Right cardiac atrium (tissue), 5 donors: Measurements from ENCODE around the gene EFS. TPM values are rescaled to one million over a fixed set of nuclear protein-coding genes. Genes with fewer than 3 reads are reported as not detected.
"Not testable (repeated sequence)": the region's sequence is repeated elsewhere in the genome, so short reads cannot be mapped to it uniquely, and the experiment has no call there.

ENCODE experiments used
- ATAC-seq, 2 donors: fragments of 200-7000 bp; cut with Tn5 transposase; one replicate each; pipeline versions ENCODE4 v1.8.0 to v1.9.1; 2020; ENCODE audit warnings: moderate library complexity in 2 of 2, mild to moderate bottlenecking in 1 of 2
- DNase-seq, 3 donors: peaks; one replicate each; pipeline ENCODE4 v3.0.0-alpha.2; 2020
- H3K27ac ChIP-seq: one replicate; pipeline ENCODE4 v1.5.1; 2013; ENCODE audit warnings: mild to moderate bottlenecking, low read length, control low read depth, moderate library complexity
- H3K27me3 ChIP-seq: one replicate; pipeline ENCODE4 v1.6.1; 2013; ENCODE audit not compliant: control insufficient read depth, insufficient read depth
- H3K4me1 ChIP-seq: one replicate; pipeline ENCODE4 v1.6.1; 2013; ENCODE audit warnings: low read length; ENCODE audit not compliant: control insufficient read depth, insufficient read depth
- H3K4me3 ChIP-seq: one replicate; pipeline ENCODE4 v1.5.1; 2013; ENCODE audit warnings: low read length, control low read depth
- H3K9me3 ChIP-seq: one replicate; pipeline ENCODE4 v1.6.1; 2013; ENCODE audit warnings: low read length; ENCODE audit not compliant: control insufficient read depth
- WGBS: extraction: QIAGEN DNeasy Blood & Tissue Kit; methylation state at CpG from one replicate; pipeline ENCODE4 v1.1.7; 2013; 5-methylcytosine and 5-hydroxymethylcytosine counted together
- intact Hi-C, 4 donors: fragments of 100-400 bp; cut with DNase I; formaldehyde crosslinking; loops; one replicate each; pipeline versions ENCODE4 v1.11.0 to v1.14.0; 2022 to 2023
- polyA plus RNA-seq: library from polyadenylated mRNA; stranded (reverse); fragments of 200-250 nt; gene quantifications from one replicate; pipeline ENCODE4 v1.2.3, GENCODE V29; 2013
- total RNA-seq, 4 donors: library from RNA; stranded (reverse); fragmentation: NEBNext Ultra II Directional; extraction: Animal tissue kit (Norgen Biotek cat#: 25700); gene quantifications; one replicate each; pipeline ENCODE4 v1.2.1, GENCODE V29; 2021
- donor health status: healthy with polysubstance abuse.
- donor health status: DM: no; HTN: yes; CAD: no.
- donor health status: DM: no; HTN: no; CAD: no.
- donor health status: DM: no; HTN: yes; CAD: no; lungs with severe emphysema.
- donor health status: DM: yes; HTN: yes; CAD: no.

EFS gene
- total and polyA plus RNA-seq, 5 donors = 6.2 to 10.1 (median 7.2) TPM

DNA sequence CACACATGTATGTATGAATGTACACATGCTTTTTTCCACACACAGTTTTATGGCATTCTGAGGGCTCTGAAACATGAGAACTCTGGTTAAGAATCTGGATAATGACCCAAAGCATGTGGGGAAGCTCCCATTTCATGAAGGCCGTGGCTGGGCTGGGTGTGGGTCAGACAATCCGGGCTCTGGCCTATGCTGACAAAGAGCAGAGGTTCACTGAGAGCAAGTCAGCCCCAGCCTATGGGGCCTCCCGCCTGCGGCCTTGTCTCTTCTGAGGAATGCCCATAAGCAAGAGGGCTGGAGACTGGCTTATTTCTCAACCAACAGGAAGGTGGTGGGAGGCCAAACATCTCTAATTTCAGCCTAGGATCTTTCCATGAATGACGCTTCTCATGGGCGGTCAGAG, 34.6 kb upstream of the EFS start:
- ATAC-seq (no peak), DNase-seq (peak in 1 of 3 donors; percentile 30)
- WGBS = 55% methylated on average over 6 of the region's 6 CpGs
- intact Hi-C loops = no loop called here
- Histone ChIP-seq H3K27me3 (no peaks in the 10 kb centered on the region), H3K27ac (peak overlapping the region; percentile 48), H3K4me1 (no peaks in the 10 kb centered on the region), H3K9me3 (no peaks in the 10 kb centered on the region), H3K4me3 (no peak overlapping the region)

DNA sequence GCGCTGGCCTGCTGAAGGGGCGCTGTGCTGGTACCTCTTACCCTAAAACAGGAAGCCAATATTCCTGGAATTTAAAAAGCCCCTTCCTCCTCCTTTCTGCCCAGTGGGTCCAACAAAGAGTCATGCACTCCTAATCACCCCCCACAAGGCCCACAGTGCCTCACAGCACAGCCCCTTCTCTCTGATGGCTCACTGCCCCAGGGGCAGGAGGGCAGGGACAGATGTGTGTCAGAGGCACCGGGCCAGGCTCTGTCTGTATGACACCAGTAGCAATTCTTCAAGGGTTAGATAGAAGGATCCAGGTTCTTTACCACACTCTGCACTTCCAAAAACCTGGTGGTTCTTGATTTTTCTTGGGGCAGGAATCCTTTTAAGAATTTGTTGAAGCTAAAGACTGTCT, 34.2 kb upstream of the EFS start:
- H3K27ac ChIP-seq = peak overlapping the region; percentile 77
- peak in 1 of 3 donors; percentile 52 for DNase-seq

DNA sequence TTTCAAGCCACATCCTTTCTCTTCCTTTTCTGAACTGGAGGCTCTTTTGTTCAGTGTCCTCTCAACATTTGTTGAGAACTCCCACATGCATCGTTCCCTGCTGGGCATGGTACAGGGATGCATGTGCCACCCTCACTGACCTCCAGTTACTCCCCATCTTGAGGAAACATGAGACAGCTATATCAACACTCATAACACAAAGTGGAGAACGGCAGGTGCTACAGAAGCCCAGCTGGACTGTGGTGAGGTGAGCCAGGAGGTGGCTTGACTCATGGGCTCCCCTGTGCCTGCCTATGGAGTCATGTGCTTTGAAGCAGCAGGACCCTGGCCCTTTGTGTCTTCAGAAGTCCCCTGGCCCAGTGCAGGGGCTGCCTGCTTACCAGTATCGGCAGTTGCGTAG, 33.4 kb upstream of the EFS start:
- no peak overlapping the region for H3K4me3 ChIP-seq
- intact Hi-C loops = no loop called here

More for the DNA sequence above, 34.2 kb upstream of the EFS start:
- no peak overlapping the region for H3K4me3 ChIP-seq
- H3K27me3 ChIP-seq = no peaks in the 10 kb centered on the region
- peak; percentile 1 to 2 for ATAC-seq
- WGBS = 68% methylated on average over 3 of the region's 3 CpGs
- no peaks in the 10 kb centered on the region for H3K9me3 ChIP-seq
- no peaks in the 10 kb centered on the region for H3K4me1 ChIP-seq
- intact Hi-C loops = no loop called here

DNA sequence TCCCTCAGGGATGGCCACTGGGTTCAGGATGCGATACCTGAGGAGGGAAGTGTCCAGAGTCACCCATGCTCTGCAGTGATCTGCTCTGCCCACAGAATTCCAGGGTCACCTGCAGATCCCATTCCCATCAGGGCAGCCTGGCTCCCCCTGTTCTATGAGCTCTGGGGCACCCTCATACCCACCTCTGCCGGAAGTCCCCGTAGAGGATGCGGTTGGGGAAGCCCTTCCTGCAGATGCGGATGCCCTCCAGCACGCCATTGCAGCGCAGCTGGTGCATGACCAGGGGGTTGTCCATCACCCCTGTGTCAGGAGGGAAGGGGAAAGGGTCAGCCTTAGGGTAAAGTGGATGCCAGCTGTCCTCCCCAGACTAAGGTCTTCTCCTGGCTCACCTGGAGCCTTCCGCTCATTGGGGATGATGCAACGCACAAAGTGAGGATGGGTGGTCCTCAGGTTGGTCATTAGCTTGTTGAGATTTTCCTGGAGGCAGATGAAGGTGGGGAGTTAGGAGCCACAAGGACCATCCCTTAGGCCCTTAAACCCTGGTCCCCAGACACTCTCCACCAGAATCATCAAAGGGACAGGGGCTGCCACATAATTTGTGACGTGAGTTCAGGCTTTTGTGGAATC, 31.9 kb upstream of the EFS start:
- Histone ChIP-seq H3K27me3 (no peaks in the 10 kb centered on the region), H3K9me3 (no peaks in the 10 kb centered on the region), H3K4me3 (no peak overlapping the region), H3K4me1 (no peaks in the 10 kb centered on the region), H3K27ac (peak overlapping the region; percentile 45)
- DNase-seq (peak in 1 of 3 donors; percentile 67), ATAC-seq (peak; percentile 0 to 1)
- 70% methylated on average over 10 of the region's 10 CpGs for WGBS
- intact Hi-C loops = no loop called here

More for the DNA sequence above, 33.4 kb upstream of the EFS start:
- DNase-seq = peak in 1 of 3 donors; percentile 27
- Histone ChIP-seq H3K27ac (peak overlapping the region; percentile 77), H3K4me1 (no peaks in the 10 kb centered on the region), H3K27me3 (no peaks in the 10 kb centered on the region), H3K9me3 (no peaks in the 10 kb centered on the region)
- no peak for ATAC-seq
- WGBS = 71% methylated on average over 4 of the region's 4 CpGs

DNA sequence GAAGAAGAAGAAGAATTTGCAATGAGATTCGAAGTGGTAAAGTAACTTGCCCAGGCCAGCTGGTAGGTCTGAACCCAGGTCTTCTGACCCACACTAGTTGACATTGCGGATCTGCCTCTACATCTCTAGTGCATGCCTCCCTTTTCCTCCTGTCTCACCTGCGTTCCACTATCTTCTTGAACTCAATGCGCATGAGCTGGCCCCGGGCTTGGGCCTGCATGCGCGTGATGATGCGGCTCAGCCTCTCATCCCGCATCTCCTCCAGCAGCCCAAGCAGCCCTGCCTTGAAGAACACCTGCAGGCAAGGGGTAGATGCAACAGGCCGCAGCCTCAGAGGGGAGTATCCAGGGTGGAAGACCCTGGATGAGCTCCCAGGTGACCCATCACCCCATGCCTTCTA, 31.2 kb upstream of the EFS start:
- DNase-seq (peak in 1 of 3 donors; percentile 45), ATAC-seq (peak; percentile 1 to 2)
- intact Hi-C loops = no loop called here
- H3K9me3 ChIP-seq = no peaks in the 10 kb centered on the region
- WGBS = 70% methylated on average over 10 of the region's 10 CpGs
- H3K27ac ChIP-seq = peak overlapping the region; percentile 13
- H3K4me3 ChIP-seq = no peak overlapping the region
- no peaks in the 10 kb centered on the region for H3K27me3 ChIP-seq
- H3K4me1 ChIP-seq = no peaks in the 10 kb centered on the region

DNA sequence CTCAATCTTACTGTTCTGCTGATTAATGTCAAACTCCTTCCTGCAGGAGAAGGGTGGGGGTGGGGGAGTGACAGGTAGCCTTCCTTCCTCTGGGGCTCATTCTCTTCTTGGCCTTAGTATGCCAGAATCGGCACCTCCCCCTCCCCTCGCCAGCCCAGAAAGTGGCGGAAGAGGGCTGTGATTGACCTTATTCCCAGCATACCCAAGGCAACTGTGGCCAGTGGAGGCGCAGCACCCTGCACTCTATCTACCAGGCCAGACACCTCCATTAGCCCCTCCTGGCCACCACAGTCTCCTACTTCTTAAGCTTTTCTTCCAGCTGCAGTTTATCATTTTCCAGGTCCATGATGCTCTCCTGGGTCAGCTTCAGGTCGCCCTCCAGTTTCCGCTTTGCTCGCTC, 27.6 kb upstream of the EFS start:
- no peaks in the 10 kb centered on the region for H3K27me3 ChIP-seq
- no peak overlapping the region for H3K4me3 ChIP-seq
- H3K27ac ChIP-seq = peak overlapping the region; percentile 9
- no peaks in the 10 kb centered on the region for H3K4me1 ChIP-seq
- 59% methylated on average over 7 of the region's 7 CpGs for WGBS
- intact Hi-C loops = no loop called here
- DNase-seq = peak in 1 of 3 donors; percentile 30
- no peak for ATAC-seq
- no peaks in the 10 kb centered on the region for H3K9me3 ChIP-seq

DNA sequence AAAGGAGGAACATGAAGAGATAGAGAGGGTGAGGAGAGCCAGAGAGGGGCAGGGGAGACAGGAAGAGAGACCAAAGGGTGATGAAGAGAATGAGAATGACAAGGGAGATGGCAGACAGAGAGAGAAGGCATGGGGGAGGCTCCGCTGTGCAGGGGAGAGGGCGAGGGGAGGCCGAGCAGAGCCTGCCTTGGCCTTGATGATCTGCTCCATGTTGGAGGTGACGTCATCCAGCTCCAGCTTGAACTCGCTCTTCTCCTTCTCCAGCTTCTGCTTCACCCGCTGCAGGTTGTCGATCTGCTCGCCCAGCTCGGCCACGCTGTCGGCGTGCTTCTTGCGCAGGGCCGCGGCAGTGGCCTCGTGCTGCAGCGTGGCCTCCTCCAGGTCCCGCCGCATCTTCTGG, 24.9 kb upstream of the EFS start:
- H3K27ac ChIP-seq = peak overlapping the region; percentile 50
- H3K9me3 ChIP-seq, H3K27me3 ChIP-seq, H3K4me1 ChIP-seq, intact Hi-C loops, H3K4me3 ChIP-seq: not testable (repeated sequence)
- peak in 1 of 3 donors; percentile 10 for DNase-seq
- 73% methylated on average over 4 of the region's 19 CpGs for WGBS
- ATAC-seq = peak in 1 of 2 donors; percentile 0

DNA sequence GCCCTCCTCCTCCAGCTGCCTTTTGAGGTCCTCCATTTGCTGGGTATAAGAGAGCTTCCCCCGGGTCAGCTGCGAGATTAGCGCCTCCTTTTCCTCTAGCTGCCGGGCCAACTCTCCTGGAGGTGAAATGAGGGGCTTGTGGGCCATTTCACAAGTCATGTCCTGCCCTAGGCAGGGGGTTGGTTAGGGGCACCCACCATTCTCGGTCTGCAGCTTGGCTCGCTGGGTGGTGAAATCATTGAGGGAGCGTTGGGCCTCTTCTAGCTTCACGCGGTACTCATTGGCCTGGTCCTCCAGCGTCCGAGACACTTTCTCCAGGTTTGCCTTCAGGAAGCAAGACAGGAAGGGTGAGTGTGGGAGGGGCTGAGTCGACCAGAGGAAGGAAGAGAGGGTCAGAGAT, 24.4 kb upstream of the EFS start:
- no peaks in the 10 kb centered on the region for H3K9me3 ChIP-seq
- no peaks in the 10 kb centered on the region for H3K27me3 ChIP-seq
- 45% methylated on average over 12 of the region's 12 CpGs for WGBS
- H3K27ac ChIP-seq = peak overlapping the region; percentile 50
- no peaks in the 10 kb centered on the region for H3K4me1 ChIP-seq
- DNase-seq (peak in 2 of 3 donors; percentile 10 to 43), ATAC-seq (peak in 1 of 2 donors; percentile 0)
- intact Hi-C loops = no loop called here
- no peak overlapping the region for H3K4me3 ChIP-seq

DNA sequence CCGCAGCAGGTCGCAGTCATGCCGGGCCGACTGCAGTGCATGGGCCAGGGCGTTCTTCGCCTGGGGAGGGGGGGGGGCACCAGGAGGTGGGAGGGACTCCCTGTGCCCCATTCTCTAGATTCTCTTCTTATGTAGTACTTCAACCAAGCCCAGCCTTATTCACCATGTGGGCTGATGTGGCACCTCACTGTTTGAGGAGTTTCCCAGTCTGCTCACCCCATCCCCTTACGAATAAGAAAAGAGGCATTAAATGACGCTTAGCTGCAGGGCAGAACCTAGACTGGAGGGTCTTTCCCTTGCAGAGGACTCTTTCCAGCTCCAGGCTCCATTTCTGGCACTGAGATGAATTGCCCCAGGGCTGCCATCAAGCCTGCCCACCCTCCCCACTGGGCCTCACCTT, 24.0 kb upstream of the EFS start:
- no peaks in the 10 kb centered on the region for H3K4me1 ChIP-seq
- ATAC-seq = peak; percentile 0
- no peaks in the 10 kb centered on the region for H3K27me3 ChIP-seq
- H3K4me3 ChIP-seq = no peak overlapping the region
- 71% methylated on average over 8 of the region's 8 CpGs for WGBS
- peak overlapping the region; percentile 50 for H3K27ac ChIP-seq
- intact Hi-C loops = no loop called here
- DNase-seq = peak in 1 of 3 donors; percentile 1
- H3K9me3 ChIP-seq = no peaks in the 10 kb centered on the region

DNA sequence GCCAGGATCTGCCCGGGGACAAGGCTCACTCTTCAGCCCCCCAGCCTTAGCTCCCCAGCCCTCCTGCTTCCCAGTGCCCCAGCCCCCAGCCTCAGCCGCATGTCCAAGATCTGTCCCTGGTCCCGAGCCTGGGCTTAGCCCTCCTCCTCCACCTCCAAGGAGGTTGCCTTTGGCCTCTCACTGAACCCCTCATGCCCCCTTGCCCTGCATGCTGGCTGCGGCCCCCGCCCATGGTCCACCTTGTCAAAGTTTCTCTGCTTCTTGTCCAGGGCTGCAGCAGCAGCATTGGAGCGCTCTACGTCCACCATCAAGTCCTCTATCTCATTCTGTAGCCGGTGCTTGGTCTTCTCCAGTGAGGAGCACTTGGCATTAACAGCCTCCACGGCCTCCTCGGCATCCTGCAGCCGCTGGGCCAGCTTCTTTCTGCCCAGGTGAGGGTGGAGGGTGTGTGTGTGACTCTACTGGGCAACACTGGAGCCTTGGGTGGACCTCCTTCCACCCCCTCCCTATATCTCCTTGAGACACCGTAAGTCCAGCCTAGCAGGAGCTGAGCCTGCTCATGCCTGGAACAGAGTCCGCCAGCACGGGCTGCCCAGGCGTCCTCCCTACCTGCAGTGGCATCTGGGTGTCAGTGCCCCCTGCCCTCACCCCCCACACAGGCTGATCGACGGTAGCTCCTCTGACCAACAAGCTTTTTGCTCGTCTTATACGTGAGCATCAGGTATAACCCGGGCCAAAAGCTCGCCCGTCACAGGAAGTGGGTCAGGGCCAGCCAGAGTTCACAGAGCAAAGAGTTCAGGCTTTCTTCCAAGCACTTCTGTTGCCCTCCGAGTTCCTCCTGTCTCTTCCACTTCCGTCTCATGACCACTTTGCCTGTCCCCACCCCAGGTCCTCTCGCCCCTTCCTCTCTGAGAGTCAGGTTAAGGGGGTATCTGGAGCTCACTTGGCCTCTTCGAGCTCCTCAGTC, 23.2 kb upstream of the EFS start:
- peak; percentile 0 to 2 for ATAC-seq
- no peaks in the 10 kb centered on the region for H3K9me3 ChIP-seq
- H3K27ac ChIP-seq = peak overlapping the region; percentile 4
- 56% methylated on average over 26 of the region's 26 CpGs for WGBS
- H3K4me1 ChIP-seq = no peaks in the 10 kb centered on the region
- intact Hi-C loops = no loop called here
- DNase-seq = peak in 2 of 3 donors; percentile 21 to 54
- H3K4me3 ChIP-seq = no peak overlapping the region
- H3K27me3 ChIP-seq = no peaks in the 10 kb centered on the region

DNA sequence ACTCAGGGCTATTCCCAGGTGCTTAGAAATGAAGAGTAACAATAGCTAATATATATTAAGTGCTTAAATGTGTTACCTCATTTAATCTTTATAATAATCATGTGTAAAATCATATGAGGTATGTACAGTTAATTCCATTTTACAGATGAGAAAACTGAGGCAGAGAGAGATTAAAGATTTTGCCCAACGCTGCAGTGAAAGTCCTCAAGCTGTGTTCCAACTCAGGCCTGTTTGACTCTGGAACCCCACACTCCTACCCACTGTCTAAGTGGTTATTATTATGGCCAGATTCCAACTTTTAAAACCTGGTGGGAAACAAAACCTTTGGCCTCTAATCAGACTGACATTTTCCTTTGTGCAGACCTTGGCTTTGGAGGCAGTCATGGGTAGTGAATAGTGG, 22.0 kb upstream of the EFS start:
- Histone ChIP-seq H3K4me1 (no peaks in the 10 kb centered on the region), H3K4me3 (no peak overlapping the region), H3K27ac (no peak overlapping the region), H3K9me3 (no peaks in the 10 kb centered on the region), H3K27me3 (no peaks in the 10 kb centered on the region)
- WGBS = 68% methylated on average over 1 of the region's 1 CpG
- ATAC-seq (no peak), DNase-seq (no peak)
- intact Hi-C loops = no loop called here
